OCI-LY7 (cell line): ENCODE measurements around the gene FCGR2B.
"Not testable (repeated sequence)": the region's sequence is repeated elsewhere in the genome, so short reads cannot be mapped to it uniquely, and the experiment has no call there.

Experiments
- CTCF ChIP-seq: fragments of 200-600 bp; sonication (generic); conservative IDR thresholded peaks from 2 replicates; pipeline ENCODE4 v1.5.1; 2014; ENCODE audit warnings: mild to moderate bottlenecking, antibody characterized with exemption, low read length, moderate library complexity, mixed read lengths
- EZH2phosphoT487 ChIP-seq: fragments of 200-600 bp; sonication (generic); IDR thresholded peaks from 2 replicates; pipeline ENCODE4 v1.6.1; 2018; ENCODE audit warnings: low read depth, borderline replicate concordance, mild to moderate bottlenecking, mixed run types, antibody characterized with exemption, low read length, moderate library complexity, mixed read lengths

DNA sequence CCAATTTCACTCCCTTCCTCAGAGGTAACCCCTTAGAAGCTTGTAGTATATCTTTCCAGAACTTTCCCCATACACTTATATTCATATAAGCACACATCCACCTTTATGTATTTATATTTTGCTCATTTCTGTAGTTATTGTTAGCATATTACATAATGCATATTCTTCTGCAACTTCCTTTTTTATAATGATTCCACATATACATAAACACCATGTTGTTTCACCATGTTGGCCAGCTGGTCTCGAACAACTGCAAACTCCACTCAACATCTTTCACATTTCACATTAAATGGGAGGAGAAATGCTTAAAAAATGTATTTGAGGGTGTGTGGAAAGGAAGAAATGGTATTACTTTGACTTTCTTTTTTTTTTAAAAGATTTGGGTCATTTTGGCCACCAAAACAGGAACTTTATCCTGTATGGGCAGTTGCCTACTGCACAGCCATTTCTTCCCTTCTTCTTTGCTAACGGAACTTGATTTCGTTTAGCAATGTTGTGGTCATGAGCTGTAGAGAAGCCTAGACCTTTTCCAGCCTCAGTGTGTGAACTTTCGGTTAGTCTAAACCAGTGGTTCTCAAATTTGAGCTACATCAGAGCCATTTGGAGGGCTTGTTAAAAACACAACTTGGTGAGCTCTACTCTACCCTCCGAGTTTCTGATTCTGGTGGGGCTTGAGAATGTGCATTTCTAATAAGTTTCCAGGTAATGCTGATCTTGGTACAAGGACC, 19.3 kb upstream of the FCGR2B start:
- not testable (repeated sequence) for TF ChIP-seq CTCF, EZH2phosphoT487
